Measurements from ENCODE around the gene DLGAP1.

Gene DLGAP1

DNA sequence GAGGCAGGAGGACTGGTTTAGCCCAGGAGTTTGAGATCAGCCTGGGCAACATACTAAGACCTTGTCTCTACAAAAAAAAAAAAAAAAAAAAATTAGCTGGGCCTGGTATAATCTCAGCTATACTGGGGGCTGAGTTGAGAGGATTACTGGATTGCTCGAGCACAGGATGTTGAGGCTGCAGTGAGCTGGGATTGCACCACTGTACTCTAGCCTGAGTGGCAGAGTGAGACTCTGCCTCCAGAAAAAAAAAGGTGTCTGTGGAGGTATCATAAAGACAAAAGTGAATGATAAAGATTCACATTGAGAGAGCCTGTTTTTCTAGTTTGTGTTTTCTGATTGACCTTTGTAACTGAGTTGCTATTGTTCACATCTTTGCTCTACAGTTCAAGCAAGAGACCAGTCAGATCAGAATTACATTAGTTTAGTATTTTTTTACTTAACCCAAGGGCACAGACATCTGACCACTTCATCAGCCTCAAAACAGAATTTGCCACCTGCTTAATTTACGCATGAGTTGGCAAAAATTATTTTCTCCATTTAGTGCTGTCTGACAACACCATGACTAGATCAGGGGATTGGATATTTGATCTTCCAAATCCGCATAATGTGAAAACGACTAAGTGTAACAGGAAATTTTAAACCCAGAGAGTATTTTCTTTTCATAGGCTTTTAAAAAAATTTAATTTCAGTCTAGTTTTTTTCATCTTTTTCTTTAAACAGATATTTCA is 734.1 kb downstream of the DLGAP1 start:
- no peaks in the 10 kb centered on the region for H3K4me1 ChIP-seq
- H3K4me3 ChIP-seq (ENCODE audit: low read depth, low read length), result no peak overlapping the region
- H3K36me3 ChIP-seq, result no peaks in the 10 kb centered on the region
- H3K9me3 ChIP-seq, result no peaks in the 10 kb centered on the region
- no peaks in the 10 kb centered on the region for H3K27me3 ChIP-seq
- DNase-seq, result no peak
- TF ChIP-seq, protein P1, sequence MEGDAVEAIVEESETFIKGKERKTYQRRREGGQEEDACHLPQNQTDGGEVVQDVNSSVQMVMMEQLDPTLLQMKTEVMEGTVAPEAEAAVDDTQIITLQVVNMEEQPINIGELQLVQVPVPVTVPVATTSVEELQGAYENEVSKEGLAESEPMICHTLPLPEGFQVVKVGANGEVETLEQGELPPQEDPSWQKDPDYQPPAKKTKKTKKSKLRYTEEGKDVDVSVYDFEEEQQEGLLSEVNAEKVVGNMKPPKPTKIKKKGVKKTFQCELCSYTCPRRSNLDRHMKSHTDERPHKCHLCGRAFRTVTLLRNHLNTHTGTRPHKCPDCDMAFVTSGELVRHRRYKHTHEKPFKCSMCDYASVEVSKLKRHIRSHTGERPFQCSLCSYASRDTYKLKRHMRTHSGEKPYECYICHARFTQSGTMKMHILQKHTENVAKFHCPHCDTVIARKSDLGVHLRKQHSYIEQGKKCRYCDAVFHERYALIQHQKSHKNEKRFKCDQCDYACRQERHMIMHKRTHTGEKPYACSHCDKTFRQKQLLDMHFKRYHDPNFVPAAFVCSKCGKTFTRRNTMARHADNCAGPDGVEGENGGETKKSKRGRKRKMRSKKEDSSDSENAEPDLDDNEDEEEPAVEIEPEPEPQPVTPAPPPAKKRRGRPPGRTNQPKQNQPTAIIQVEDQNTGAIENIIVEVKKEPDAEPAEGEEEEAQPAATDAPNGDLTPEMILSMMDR (IDR thresholded peaks at IDR 0.05; ENCODE audit: low read depth, low read length), result no peak

DNA sequence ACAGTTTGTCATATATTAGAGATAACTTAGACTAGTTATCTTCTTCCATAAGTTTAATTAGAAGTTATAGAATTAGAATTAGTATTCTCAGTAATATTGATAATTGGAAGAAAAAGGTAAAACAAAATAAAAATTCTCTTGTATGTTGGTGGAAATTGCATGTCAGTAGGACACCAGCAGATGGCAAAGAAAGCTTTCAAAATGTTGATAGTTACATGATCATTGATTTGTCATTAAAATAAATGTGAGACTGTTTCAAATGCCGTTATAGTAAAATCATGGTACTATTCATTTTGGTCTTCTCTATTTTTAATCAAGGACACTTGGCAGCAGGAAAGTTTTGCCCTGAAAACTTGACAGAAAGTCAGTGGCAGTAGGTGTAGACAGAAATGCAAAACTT is 734.9 kb downstream of the DLGAP1 start:
- H3K36me3 ChIP-seq, result no peaks in the 10 kb centered on the region
- H3K9me3 ChIP-seq, result no peaks in the 10 kb centered on the region
- H3K4me3 ChIP-seq (ENCODE audit: low read depth, low read length), result no peak overlapping the region
- no peak for DNase-seq
- no peaks in the 10 kb centered on the region for H3K27me3 ChIP-seq
- H3K4me1 ChIP-seq, result no peaks in the 10 kb centered on the region
- TF ChIP-seq, protein P1 (IDR thresholded peaks at IDR 0.05; ENCODE audit: low read depth, low read length), result no peak

DNA sequence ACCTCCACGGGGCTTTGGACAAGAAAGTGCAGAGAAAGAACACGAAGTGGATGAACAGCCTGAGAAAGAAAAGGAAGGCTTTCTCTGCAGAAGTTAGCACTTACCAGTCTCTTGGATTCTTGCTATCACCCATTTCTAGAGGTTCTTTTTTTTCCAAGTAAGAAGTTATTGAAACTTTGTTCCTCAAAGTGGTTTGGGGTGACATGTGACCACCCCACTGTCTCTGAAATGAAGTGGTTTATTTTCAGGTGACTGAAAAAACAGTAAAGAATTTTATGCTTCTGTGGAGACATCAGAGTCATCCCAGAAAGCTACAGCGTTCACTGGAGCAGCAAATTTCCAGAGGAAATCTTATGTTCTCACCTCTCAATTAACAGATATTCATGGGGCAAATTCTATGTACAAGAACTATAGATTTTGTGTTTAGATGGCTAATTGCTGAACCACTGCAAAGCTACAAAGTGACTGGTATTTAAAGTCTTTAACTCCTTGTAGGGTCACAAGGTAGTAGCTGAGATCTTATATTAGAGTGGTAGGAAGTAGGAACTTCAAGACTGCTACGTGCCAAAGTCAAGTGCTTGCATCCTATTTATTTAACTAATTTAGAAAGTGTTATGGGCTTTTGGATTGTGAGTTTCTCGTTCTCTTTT is 737.6 kb downstream of the DLGAP1 start:
- no peaks in the 10 kb centered on the region for H3K36me3 ChIP-seq

GRCh38 chr18:3716116-3716660 is 738.9 kb downstream of the DLGAP1 start:
- H3K36me3 ChIP-seq, result no peaks in the 10 kb centered on the region
- no peaks in the 10 kb centered on the region for H3K27me3 ChIP-seq
- H3K9me3 ChIP-seq, result no peaks in the 10 kb centered on the region
- no peak overlapping the region for H3K4me3 ChIP-seq (ENCODE audit: low read depth, low read length)
- H3K4me1 ChIP-seq, result no peaks in the 10 kb centered on the region
- TF ChIP-seq, protein P1 (IDR thresholded peaks at IDR 0.05; ENCODE audit: low read depth, low read length), result no peak
- DNase-seq, result no peak

More for the DNA sequence above, 737.6 kb downstream of the DLGAP1 start:
- H3K4me3 ChIP-seq (ENCODE audit: low read depth, low read length), result no peak overlapping the region
- no peaks in the 10 kb centered on the region for H3K4me1 ChIP-seq
- no peaks in the 10 kb centered on the region for H3K27me3 ChIP-seq
- no peaks in the 10 kb centered on the region for H3K9me3 ChIP-seq
- TF ChIP-seq, protein P1 (IDR thresholded peaks at IDR 0.05; ENCODE audit: low read depth, low read length), result no peak
- no peak for DNase-seq

DNA sequence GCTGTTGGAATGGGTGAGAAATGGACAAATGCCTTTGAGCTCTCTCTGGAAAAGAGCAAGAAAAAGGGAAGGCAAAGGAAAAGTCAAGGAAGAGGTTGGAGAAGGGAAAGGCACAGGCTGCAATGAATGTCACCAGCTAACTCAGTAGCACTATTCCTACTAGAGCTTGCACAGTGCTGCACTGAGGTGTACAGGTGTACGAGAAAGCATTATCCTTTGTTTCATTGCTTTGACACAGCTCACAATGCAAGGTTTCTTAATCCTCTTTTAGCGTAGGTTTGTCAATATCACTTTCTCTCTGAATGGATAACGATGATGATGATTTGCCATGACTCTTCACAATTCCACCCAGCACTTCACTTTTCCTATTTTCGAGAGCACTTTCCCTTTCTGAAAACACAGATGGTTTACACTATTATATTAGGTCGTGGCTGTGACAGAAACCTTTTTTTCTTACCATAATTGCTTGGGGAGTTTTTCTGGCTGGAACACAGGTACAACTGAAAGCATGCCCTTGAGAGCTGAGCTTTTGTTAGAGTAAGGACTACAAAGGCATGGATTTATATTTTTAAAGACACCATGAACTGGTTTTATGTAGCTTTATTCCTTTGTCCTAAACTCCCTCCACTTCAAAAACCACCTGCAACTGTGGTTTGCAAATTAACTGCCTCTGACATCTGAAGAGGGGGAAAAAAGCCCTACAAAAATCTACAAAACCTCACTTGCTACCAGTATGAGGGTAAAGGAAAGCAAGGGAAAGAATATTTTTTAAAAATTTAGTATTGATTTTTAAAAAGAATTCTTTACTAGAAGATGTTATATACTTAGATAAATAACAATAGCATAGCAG is 739.7 kb downstream of the DLGAP1 start:
- no peaks in the 10 kb centered on the region for H3K9me3 ChIP-seq
- no peak overlapping the region for H3K4me3 ChIP-seq (ENCODE audit: low read depth, low read length)
- H3K27me3 ChIP-seq, result no peaks in the 10 kb centered on the region
- TF ChIP-seq, protein P1 (IDR thresholded peaks at IDR 0.05; ENCODE audit: low read depth, low read length), result no peak
- no peak for DNase-seq
- no peaks in the 10 kb centered on the region for H3K4me1 ChIP-seq
- H3K36me3 ChIP-seq, result no peaks in the 10 kb centered on the region
